Thoracic aorta (tissue), 2 donors: ENCODE results near the gene OR4B1. TPM values are rescaled to one million over a fixed set of nuclear protein-coding genes. Genes with fewer than 3 reads are reported as not detected.

ENCODE experiments used
- ATAC-seq: fragments of 150-250 bp; one replicate; pipeline ENCODE4 v1.8.0; 2017; ENCODE audit warnings: low read depth; ENCODE audit not compliant: insufficient number of reproducible peaks, low FRiP score
- DNase-seq: peaks from one replicate; pipeline ENCODE4 v3.0.0-alpha.2; 2020; ENCODE audit warnings: low spot score
- H3K27ac ChIP-seq, 2 donors: fragments of 200-600 bp; sonication (generic); 1 replicate in 1 of 2; 2 replicates in 1 of 2; pipeline ENCODE4 v1.5.1; 2016; ENCODE audit warnings: mild to moderate bottlenecking in 2 of 2, moderate library complexity in 2 of 2
- H3K27me3 ChIP-seq: fragments of 200-600 bp; sonication (generic); replicated peaks from 2 replicates; pipeline ENCODE4 v1.6.0; 2016; ENCODE audit warnings: mild to moderate bottlenecking; ENCODE audit not compliant: insufficient read depth
- H3K36me3 ChIP-seq: fragments of 200-600 bp; sonication (generic); one replicate; pipeline ENCODE4 v1.5.1; 2016
- H3K4me1 ChIP-seq, 2 donors: fragments of 200-600 bp; sonication (generic); 1 replicate in 1 of 2; 2 replicates in 1 of 2; pipeline versions ENCODE4 v1.5.1 to v1.6.0; 2016; ENCODE audit warnings: low read depth in 2 of 2, mild to moderate bottlenecking in 1 of 2; ENCODE audit not compliant: control insufficient read depth in 1 of 2
- H3K4me3 ChIP-seq: fragments of 200-600 bp; sonication (generic); 2 replicates; pipeline ENCODE4 v1.5.1; 2016; ENCODE audit warnings: mild to moderate bottlenecking
- H3K9me3 ChIP-seq: fragments of 200-600 bp; sonication (generic); 2 replicates; pipeline ENCODE4 v1.5.1; 2016
- CTCF ChIP-seq: fragments of 200-600 bp; sonication (generic); IDR thresholded peaks from one replicate; pipeline ENCODE4 v1.5.1; 2019; ENCODE audit warnings: antibody characterized with exemption
- total RNA-seq, 2 donors: library from RNA; depleted of rRNA; stranded (reverse); fragments of >200 nt; gene quantifications; one replicate each; pipeline versions ENCODE4 v1.1.0 to v1.2.3, GENCODE V29; 2016

Gene OR4B1
- total RNA-seq, 2 donors from 2014 or later: not detected

- peak overlapping the region; percentile 28 to 37 for H3K27ac ChIP-seq
- no peak for ATAC-seq
These were observed 46.1 kb upstream of the OR4B1 start for GRCh38 chr11:48170241-48171233.

GRCh38 chr11:48172818-48173609, 43.6 kb upstream of the OR4B1 start:
- peak; percentile 84 for TF ChIP-seq CTCF
- Histone ChIP-seq H3K4me1 (peaks cover 0 to 30% of the 10 kb centered on the region in 2 donors), H3K27me3 (no peaks in the 10 kb centered on the region), H3K36me3 (no peaks in the 10 kb centered on the region), H3K27ac (no peak overlapping the region), H3K4me3 (peak overlapping the region; percentile 46), H3K9me3 (no peaks in the 10 kb centered on the region)
- DNase-seq (no peak), ATAC-seq (peak; percentile 45)

More at GRCh38 chr11:48170241-48171233, 46.1 kb upstream of the OR4B1 start:
- TF ChIP-seq CTCF: no peak
- Histone ChIP-seq H3K4me1 (peaks cover 0 to 36% of the 10 kb centered on the region in 2 donors), H3K36me3 (no peaks in the 10 kb centered on the region), H3K27me3 (no peaks in the 10 kb centered on the region), H3K9me3 (no peaks in the 10 kb centered on the region), H3K4me3 (no peak overlapping the region)
- no peak for DNase-seq

GRCh38 chr11:48177661-48178060, 38.9 kb upstream of the OR4B1 start:
- Histone ChIP-seq H3K27me3 (no peaks in the 10 kb centered on the region), H3K4me1 (peaks cover 0 to 9% of the 10 kb centered on the region in 2 donors), H3K36me3 (no peaks in the 10 kb centered on the region), H3K9me3 (no peaks in the 10 kb centered on the region), H3K4me3 (no peak overlapping the region), H3K27ac (no peak overlapping the region)
- no peak for DNase-seq
- TF ChIP-seq CTCF: no peak
- ATAC-seq: no peak

GRCh38 chr11:48180627-48181026, 36.0 kb upstream of the OR4B1 start:
- Histone ChIP-seq H3K27me3 (no peaks in the 10 kb centered on the region), H3K36me3 (no peaks in the 10 kb centered on the region), H3K27ac (no peak overlapping the region), H3K9me3 (no peaks in the 10 kb centered on the region), H3K4me3 (no peak overlapping the region), H3K4me1 (no peaks in the 10 kb centered on the region)
- TF ChIP-seq CTCF: no peak
- DNase-seq (no peak), ATAC-seq (no peak)
